ENCODE results near the gene SLC23A2. TPM values are rescaled to one million over a fixed set of nuclear protein-coding genes. Genes with fewer than 3 reads are reported as not detected.
"Not testable (repeated sequence)": the region's sequence is repeated elsewhere in the genome, so short reads cannot be mapped to it uniquely, and the experiment has no call there.

SLC23A2 gene
- total and polyA plus RNA-seq, 4 donors: 3.5 to 38.2 (median 17.9) TPM

- ATAC-seq (ENCODE audit: low FRiP score); DNase-seq; H3K4me3 ChIP-seq (ENCODE audit: low read length in 2 of 2); H3K4me1 ChIP-seq (ENCODE audit: control insufficient read depth in 1 of 2, insufficient read depth in 2 of 2, low read length in 2 of 2); H3K27ac ChIP-seq (ENCODE audit: low read depth in 1 of 2, low read length in 2 of 2); H3K27me3 ChIP-seq (ENCODE audit: control insufficient read depth in 1 of 2, insufficient read depth in 2 of 2, low read length in 1 of 2); H3K36me3 ChIP-seq (ENCODE audit: control insufficient read depth in 1 of 2, insufficient read depth in 2 of 2, low read length in 1 of 2); H3K9me3 ChIP-seq (ENCODE audit: control insufficient read depth, low read length); intact Hi-C loops (cut with DNase I): not testable (repeated sequence)
- WGBS, 2 donors: 97 to 100% methylated on average over 3 to 4 of the region's 4 CpGs
Measured at GRCh38 chr20:5023171-5023570, 21.9 kb upstream of the SLC23A2 start.

GRCh38 chr20:5020760-5021159, 19.4 kb upstream of the SLC23A2 start:
- 86 to 91% methylated on average over 5 of the region's 5 CpGs for WGBS, 2 donors
- ATAC-seq (ENCODE audit: low FRiP score) (no peak), DNase-seq (peak in 1 of 2 donors; percentile 23)
- intact Hi-C loops (cut with DNase I): no loop called here
- H3K27me3 ChIP-seq (ENCODE audit: control insufficient read depth in 1 of 2, insufficient read depth in 2 of 2, low read length in 1 of 2): no peaks in the 10 kb centered on the region
- H3K27ac ChIP-seq (ENCODE audit: low read depth in 1 of 2, low read length in 2 of 2): no peak overlapping the region
- H3K9me3 ChIP-seq (ENCODE audit: control insufficient read depth, low read length): no peaks in the 10 kb centered on the region
- no peak overlapping the region for H3K4me3 ChIP-seq (ENCODE audit: low read length in 2 of 2)
- H3K36me3 ChIP-seq (ENCODE audit: control insufficient read depth in 1 of 2, insufficient read depth in 2 of 2, low read length in 1 of 2): no peaks in the 10 kb centered on the region
- H3K4me1 ChIP-seq (ENCODE audit: control insufficient read depth in 1 of 2, insufficient read depth in 2 of 2, low read length in 2 of 2): no peaks in the 10 kb centered on the region

DNA sequence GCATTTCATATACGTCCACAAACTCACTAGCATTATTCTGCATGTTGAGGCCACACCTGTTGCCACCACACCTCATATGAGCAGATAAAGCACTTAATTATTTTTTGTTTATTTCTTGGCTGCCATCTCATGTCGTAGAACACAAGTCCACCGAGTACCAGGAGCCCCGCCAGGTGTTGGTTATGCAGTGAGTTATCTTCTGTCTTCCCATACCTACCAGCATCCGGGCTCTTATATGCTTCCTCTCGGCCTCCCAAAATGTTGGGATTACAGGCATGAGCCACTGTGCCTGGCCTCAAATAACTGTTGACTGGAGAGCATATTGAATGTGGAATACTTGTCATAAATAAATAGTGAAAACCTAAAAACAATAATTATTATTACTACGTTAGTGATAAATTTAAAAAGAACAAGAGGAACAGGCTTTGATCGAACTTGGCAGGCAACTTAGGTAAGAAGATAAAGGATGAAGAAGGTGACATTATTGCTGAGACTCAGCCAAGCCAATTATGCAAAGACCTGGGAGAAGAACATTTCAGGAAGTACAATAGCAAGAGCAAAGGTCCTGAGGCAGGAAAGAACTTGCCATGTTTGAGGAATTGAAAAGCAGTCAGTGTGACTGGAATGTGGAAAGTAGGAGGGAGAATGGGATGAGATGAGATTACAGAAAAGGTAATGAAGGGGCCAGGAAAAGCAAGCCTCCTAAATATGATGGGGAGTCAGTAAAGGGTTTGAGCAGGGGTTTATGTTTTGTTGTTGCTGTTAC, 12.6 kb upstream of the SLC23A2 start:
- no peak overlapping the region for H3K4me3 ChIP-seq (ENCODE audit: low read length in 2 of 2)
- H3K27ac ChIP-seq (ENCODE audit: low read depth in 1 of 2, low read length in 2 of 2): no peak overlapping the region
- intact Hi-C loops (cut with DNase I): no loop called here
- H3K9me3 ChIP-seq (ENCODE audit: control insufficient read depth, low read length): no peaks in the 10 kb centered on the region
- ATAC-seq (ENCODE audit: low FRiP score) (no peak), DNase-seq (peak in 1 of 2 donors; percentile 31)
- 87 to 88% methylated on average over 8 of the region's 8 CpGs for WGBS, 2 donors
- no peaks in the 10 kb centered on the region for H3K36me3 ChIP-seq (ENCODE audit: control insufficient read depth in 1 of 2, insufficient read depth in 2 of 2, low read length in 1 of 2)
- H3K27me3 ChIP-seq (ENCODE audit: control insufficient read depth in 1 of 2, insufficient read depth in 2 of 2, low read length in 1 of 2): peaks cover 0 to 2% of the 10 kb centered on the region in 2 donors
- no peaks in the 10 kb centered on the region for H3K4me1 ChIP-seq (ENCODE audit: control insufficient read depth in 1 of 2, insufficient read depth in 2 of 2, low read length in 2 of 2)

DNA sequence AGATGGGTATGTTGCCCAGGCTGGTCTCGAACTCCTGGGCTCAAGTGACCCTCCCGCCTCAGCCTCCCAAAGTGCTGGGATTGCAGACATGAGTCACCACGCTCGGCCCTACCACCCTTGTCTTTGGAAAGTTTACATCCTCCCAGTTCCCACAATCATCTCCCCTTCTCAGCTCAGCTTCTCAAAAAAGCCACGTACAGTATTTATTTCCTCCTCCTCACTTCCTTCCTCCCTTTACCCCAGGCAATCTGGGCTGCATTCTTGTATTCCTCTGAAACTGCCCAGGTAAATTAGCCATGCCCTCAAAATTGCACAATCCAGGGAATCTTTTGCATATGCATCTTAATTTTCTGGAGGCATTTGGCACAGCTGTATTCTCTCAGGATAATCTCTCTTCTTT, 7.4 kb upstream of the SLC23A2 start:
- peak in 1 of 2 donors; percentile 66 for DNase-seq
- 43 to 51% methylated on average over 5 of the region's 5 CpGs for WGBS, 2 donors
- ATAC-seq (ENCODE audit: low FRiP score): no peak
- no peaks in the 10 kb centered on the region for H3K4me1 ChIP-seq (ENCODE audit: control insufficient read depth in 1 of 2, insufficient read depth in 2 of 2, low read length in 2 of 2)
- H3K36me3 ChIP-seq (ENCODE audit: control insufficient read depth in 1 of 2, insufficient read depth in 2 of 2, low read length in 1 of 2): no peaks in the 10 kb centered on the region
- H3K4me3 ChIP-seq (ENCODE audit: low read length in 2 of 2): no peak overlapping the region
- H3K9me3 ChIP-seq (ENCODE audit: control insufficient read depth, low read length): no peaks in the 10 kb centered on the region
- H3K27ac ChIP-seq (ENCODE audit: low read depth in 1 of 2, low read length in 2 of 2): no peak overlapping the region
- no peaks in the 10 kb centered on the region for H3K27me3 ChIP-seq (ENCODE audit: control insufficient read depth in 1 of 2, insufficient read depth in 2 of 2, low read length in 1 of 2)
- intact Hi-C loops (cut with DNase I): no loop called here

DNA sequence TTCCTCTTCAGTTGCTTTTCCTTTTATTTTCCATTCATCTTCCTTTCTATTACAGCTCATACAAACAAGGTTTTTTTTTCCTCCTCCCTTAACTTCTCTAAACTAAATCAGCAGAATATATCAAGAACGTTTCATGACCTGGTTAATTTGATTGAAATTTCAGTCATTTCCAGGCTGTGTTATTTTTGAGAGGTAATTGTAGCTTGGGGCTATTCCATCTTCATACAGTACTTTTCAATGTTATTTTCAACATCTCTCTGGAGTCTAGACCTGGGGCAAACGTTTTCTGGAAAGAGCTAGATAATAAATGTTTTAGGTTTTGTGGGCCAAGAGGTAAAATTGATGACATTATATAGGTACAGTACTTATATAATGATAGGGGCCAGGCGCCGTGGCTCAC, 4.0 kb upstream of the SLC23A2 start:
- Histone ChIP-seq H3K4me1 (ENCODE audit: control insufficient read depth in 1 of 2, insufficient read depth in 2 of 2, low read length in 2 of 2) (no peaks in the 10 kb centered on the region), H3K36me3 (ENCODE audit: control insufficient read depth in 1 of 2, insufficient read depth in 2 of 2, low read length in 1 of 2) (no peaks in the 10 kb centered on the region), H3K27me3 (ENCODE audit: control insufficient read depth in 1 of 2, insufficient read depth in 2 of 2, low read length in 1 of 2) (no peaks in the 10 kb centered on the region), H3K4me3 (ENCODE audit: low read length in 2 of 2) (no peak overlapping the region), H3K27ac (ENCODE audit: low read depth in 1 of 2, low read length in 2 of 2) (no peak overlapping the region), H3K9me3 (ENCODE audit: control insufficient read depth, low read length) (no peaks in the 10 kb centered on the region)
- no peak for ATAC-seq (ENCODE audit: low FRiP score)
- WGBS, 2 donors: 65 to 70% methylated on average over 4 of the region's 4 CpGs
- intact Hi-C loops (cut with DNase I): no loop called here
- DNase-seq: no peak

GRCh38 chr20:5004825-5005224, 3.5 kb upstream of the SLC23A2 start:
- DNase-seq; H3K27me3 ChIP-seq (ENCODE audit: control insufficient read depth in 1 of 2, insufficient read depth in 2 of 2, low read length in 1 of 2); H3K9me3 ChIP-seq (ENCODE audit: control insufficient read depth, low read length); intact Hi-C loops (cut with DNase I); ATAC-seq (ENCODE audit: low FRiP score); H3K4me3 ChIP-seq (ENCODE audit: low read length in 2 of 2); H3K27ac ChIP-seq (ENCODE audit: low read depth in 1 of 2, low read length in 2 of 2); H3K36me3 ChIP-seq (ENCODE audit: control insufficient read depth in 1 of 2, insufficient read depth in 2 of 2, low read length in 1 of 2); H3K4me1 ChIP-seq (ENCODE audit: control insufficient read depth in 1 of 2, insufficient read depth in 2 of 2, low read length in 2 of 2): not testable (repeated sequence)
- 94 to 95% methylated on average over 7 to 8 of the region's 8 CpGs for WGBS, 2 donors

DNA sequence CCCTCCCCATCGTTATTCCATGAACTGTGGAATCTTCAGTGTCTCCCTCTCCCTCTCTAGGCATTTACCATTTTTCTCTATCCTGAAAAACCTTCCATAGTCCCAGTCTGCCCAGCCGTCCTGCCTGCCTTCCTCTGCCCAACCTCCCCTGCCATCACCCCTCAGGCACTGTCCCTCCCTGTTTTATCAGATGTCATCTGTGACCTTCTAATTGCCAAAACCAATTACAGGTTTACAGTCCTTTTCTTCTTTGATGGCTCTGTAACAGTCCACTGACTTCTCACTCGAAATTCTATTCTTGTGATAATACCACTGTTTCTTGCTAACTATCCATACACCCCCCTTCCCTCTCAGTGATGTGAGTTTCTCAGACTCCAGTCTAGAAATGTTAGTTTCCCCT, 2.3 kb upstream of the SLC23A2 start:
- no peaks in the 10 kb centered on the region for H3K4me1 ChIP-seq (ENCODE audit: control insufficient read depth in 1 of 2, insufficient read depth in 2 of 2, low read length in 2 of 2)
- no peaks in the 10 kb centered on the region for H3K27me3 ChIP-seq (ENCODE audit: control insufficient read depth in 1 of 2, insufficient read depth in 2 of 2, low read length in 1 of 2)
- no peaks in the 10 kb centered on the region for H3K9me3 ChIP-seq (ENCODE audit: control insufficient read depth, low read length)
- no peaks in the 10 kb centered on the region for H3K36me3 ChIP-seq (ENCODE audit: control insufficient read depth in 1 of 2, insufficient read depth in 2 of 2, low read length in 1 of 2)
- intact Hi-C loops (cut with DNase I): no loop called here
- WGBS, 2 donors: 76 to 77% methylated on average over 3 of the region's 3 CpGs
- H3K4me3 ChIP-seq (ENCODE audit: low read length in 2 of 2): no peak overlapping the region
- no peak for ATAC-seq (ENCODE audit: low FRiP score)
- no peak for DNase-seq
- no peak overlapping the region for H3K27ac ChIP-seq (ENCODE audit: low read depth in 1 of 2, low read length in 2 of 2)

- Histone ChIP-seq H3K9me3 (ENCODE audit: control insufficient read depth, low read length) (no peaks in the 10 kb centered on the region), H3K4me1 (ENCODE audit: control insufficient read depth in 1 of 2, insufficient read depth in 2 of 2, low read length in 2 of 2) (peaks cover 0 to 2% of the 10 kb centered on the region in 2 donors), H3K4me3 (ENCODE audit: low read length in 2 of 2) (peak overlapping the region in 1 of 2 donors; percentile 94), H3K27ac (ENCODE audit: low read depth in 1 of 2, low read length in 2 of 2) (no peak overlapping the region), H3K27me3 (ENCODE audit: control insufficient read depth in 1 of 2, insufficient read depth in 2 of 2, low read length in 1 of 2) (no peaks in the 10 kb centered on the region), H3K36me3 (ENCODE audit: control insufficient read depth in 1 of 2, insufficient read depth in 2 of 2, low read length in 1 of 2) (no peaks in the 10 kb centered on the region)
- ATAC-seq (ENCODE audit: low FRiP score) (no peak), DNase-seq (no peak)
- intact Hi-C loops (cut with DNase I): no loop called here
- WGBS, 2 donors: 12 to 19% methylated on average over 5 of the region's 5 CpGs
Measured at GRCh38 chr20:5002077-5002413, 735 bp upstream of the SLC23A2 start.
